ENCODE measurements around the gene NAT8L. TPM values are rescaled to one million over a fixed set of nuclear protein-coding genes. Genes with fewer than 3 reads are reported as not detected.

The NAT8L gene
- total RNA-seq, 1 experiment from 2014 or later = 13.9 TPM

DNA sequence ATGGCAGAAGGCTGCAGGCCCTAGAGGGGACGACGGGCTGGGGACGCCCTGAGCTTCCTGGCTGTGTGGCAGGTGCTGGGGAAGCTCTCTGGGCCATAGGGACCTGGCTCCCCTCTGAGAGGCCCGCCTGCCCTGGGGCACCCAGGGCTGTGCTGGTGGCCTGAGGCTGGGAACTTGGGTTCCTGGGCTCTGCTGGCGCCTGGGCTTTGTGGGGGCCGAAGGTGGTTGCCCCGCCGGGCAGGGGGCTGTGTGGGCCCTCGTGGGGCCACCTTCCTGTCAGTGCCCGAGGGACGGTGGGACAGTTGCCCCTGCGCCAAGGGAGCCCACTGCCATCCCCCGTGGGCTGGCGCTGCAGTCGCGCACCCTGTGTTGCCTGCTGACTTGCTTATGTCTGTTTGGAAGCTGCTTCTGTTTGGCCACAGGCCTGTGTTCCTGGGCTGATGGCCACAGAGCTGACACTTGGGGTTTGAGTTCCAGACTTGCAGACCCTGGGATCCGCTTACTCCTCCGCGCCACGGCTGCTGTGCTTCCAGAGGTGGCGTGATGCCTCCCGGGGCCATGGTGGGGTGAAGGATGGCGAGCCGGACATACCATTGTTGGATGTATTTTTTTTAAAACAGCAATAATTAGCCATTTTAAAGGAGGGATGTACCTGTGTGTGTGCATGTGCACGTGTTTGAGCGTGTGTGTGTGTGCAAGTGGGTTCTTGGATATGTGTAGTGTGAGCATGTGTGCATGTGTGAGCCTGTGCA is 8.5 kb downstream of the NAT8L start:
- no peak overlapping the region for H3K18ac ChIP-seq (ENCODE audit: insufficient read length, low read depth, low read length)
- Mint-ChIP-seq H3K36me3 (ENCODE audit: insufficient read depth in 1 of 3, low read depth in 3 of 3) (peaks cover 0 to 4% (median 0%) of the 10 kb centered on the region in 3 experiments; a peak in 1 of 7 replicates), H3K9me3 (no peaks in the 10 kb centered on the region; a peak in 2 of 5 replicates), H3K4me1 (peaks cover 12 to 30% of the 10 kb centered on the region in 2 experiments), H3K27ac (no peak overlapping the region; a peak in 1 of 7 replicates), H3K4me3 (no peak overlapping the region), H3K27me3 (ENCODE audit: low read depth) (no peaks in the 10 kb centered on the region; the same call in none of the 2 replicates)
- no peak overlapping the region for H3K4ac ChIP-seq (ENCODE audit: low read depth, low read length)
- H2BK120ac ChIP-seq (ENCODE audit: low read depth, low read length, poor library complexity, severe bottlenecking) = no peak overlapping the region
- no peak overlapping the region for H3T11ph ChIP-seq (ENCODE audit: low read length)
- no peak overlapping the region for H3K4me2 ChIP-seq (ENCODE audit: insufficient read depth, insufficient read length, low read length)
- H3K14ac ChIP-seq (ENCODE audit: insufficient read depth, low read length) = no peak overlapping the region
- no peak for DNase-seq
- H4K5ac ChIP-seq (ENCODE audit: insufficient read length, low read depth, low read length) = peak overlapping the region; percentile 4
- H3K23me2 ChIP-seq (ENCODE audit: insufficient read length, low read depth, low read length, poor library complexity, severe bottlenecking) = no peaks in the 10 kb centered on the region
- no peak overlapping the region for H2BK20ac ChIP-seq (ENCODE audit: low read depth, low read length, poor library complexity, severe bottlenecking)
- H2BK5ac ChIP-seq (ENCODE audit: insufficient read length, low read length) = no peak overlapping the region
- no peak overlapping the region for H3K9ac ChIP-seq (ENCODE audit: extremely low read depth, insufficient read length, low read length)
- no peaks in the 10 kb centered on the region; the same call in 1 of the 2 replicates for H3K4me1 ChIP-seq (ENCODE audit: insufficient read depth, low read length)
- no peak overlapping the region for H4K91ac ChIP-seq (ENCODE audit: insufficient read length, low read depth, low read length)
- no peaks in the 10 kb centered on the region for H3K79me2 ChIP-seq (ENCODE audit: insufficient read depth, low read length)
- no peaks in the 10 kb centered on the region for H3K9me3 ChIP-seq (ENCODE audit: control insufficient read depth, low read depth, low read length)
- H3K23ac ChIP-seq (ENCODE audit: insufficient read length, low read depth, low read length) = no peak overlapping the region
- H2BK12ac ChIP-seq (ENCODE audit: insufficient read length, low read depth, low read length) = no peak overlapping the region
- H3K79me1 ChIP-seq (ENCODE audit: insufficient read depth, low read depth, low read length, poor library complexity, severe bottlenecking) = no peaks in the 10 kb centered on the region
- no peak overlapping the region for H3K27ac ChIP-seq (ENCODE audit: insufficient read length, low read depth, low read length)
- peaks cover 2% of the 10 kb centered on the region for H4K20me1 ChIP-seq (ENCODE audit: control insufficient read depth, insufficient read depth, insufficient read length)
- H3K56ac ChIP-seq (ENCODE audit: insufficient read length, low read depth, low read length) = no peak overlapping the region
- H3K27me3 ChIP-seq (ENCODE audit: insufficient read depth, low read length) = no peaks in the 10 kb centered on the region
- no peak overlapping the region for H2AK5ac ChIP-seq (ENCODE audit: insufficient read length, low read length)
- WGBS (ENCODE audit: extremely low coverage, insufficient read length, low lambda C conversion rate) = no CpG with 5 or more reads among the region's 26 CpGs
- H2AFZ ChIP-seq (ENCODE audit: low read length) = no peak overlapping the region
- H4K8ac ChIP-seq (replicated peaks; ENCODE audit: insufficient read length, low read depth, low read length) = no peak overlapping the region
- no peak overlapping the region for H2BK15ac ChIP-seq (ENCODE audit: low read depth, low read length)
- TF ChIP-seq CTCF (conservative IDR thresholded peaks at IDR 0.05) = no peak

Data from H9 (cell line).